Measurements from ENCODE around the gene PRDX5. TPM values are rescaled to one million over a fixed set of nuclear protein-coding genes. Genes with fewer than 3 reads are reported as not detected.

The PRDX5 gene
- total RNA-seq, 1 experiment from 2014 or later: 306 TPM

- intact Hi-C loops (cut with micrococcal nuclease; ENCODE audit: unreplicated experiment): loop anchor here (1.0 to 5.0 kb wide), 6 partner anchors 12 to 331 kb away; partner anchors contain the start of gene ESRRA
Measured at GRCh38 chr11:64317325-64317960, 478 bp upstream of the PRDX5 start, which contains the start of gene TRMT112. TSS of gene TRMT112 (minus strand) at chr11:64317559. CDS start at chr11:64317526, 33 bp downstream.

GRCh38 chr11:64318766-64319761, 1.1 kb downstream of the PRDX5 start:
- no peaks in the 10 kb centered on the region for H3K27me3 ChIP-seq (replicated peaks; ENCODE audit: control insufficient read depth, insufficient read depth, low read length)
- TSS peak; percentile 39 for BruUV-seq (replicated peaks)
- H3K9me3 Mint-ChIP-seq (ENCODE audit: unreplicated experiment): no peaks in the 10 kb centered on the region
- intact Hi-C loops (cut with micrococcal nuclease; ENCODE audit: unreplicated experiment): loop anchor here (5.0 kb wide), 1 partner anchor 88 kb away; no protein-coding TSS in a partner anchor
- ChIA-PET POLR2A (interaction anchor here (2.1 to 2.6 kb wide), 3 partner anchors 14 to 460 kb away, joined by 5 to 86 read pairs (median 13); partner anchors contain the start of genes ESRRA and SF1), CTCF (interaction anchor here (0.6 to 3.6 kb wide), 10 partner anchors 9 to 238 kb away, joined by 3 to 274 read pairs (median 17); partner anchors contain the start of genes CATSPERZ and ESRRA)
- DNase-seq: peak in 1 of 2 experiments; percentile 29
- peak overlapping the region; percentile 84 for H3K4me3 Mint-ChIP-seq (ENCODE audit: unreplicated experiment)
- H3K36me3 ChIP-seq (ENCODE audit: control insufficient read depth, insufficient read depth, low read length): peaks cover 5% of the 10 kb centered on the region
- TF ChIP-seq CTCF (IDR thresholded peaks at IDR 0.05; ENCODE audit: insufficient read depth in 1 of 2, low read depth in 1 of 2, low read length in 1 of 2, severe bottlenecking in 1 of 2, unreplicated experiment in 1 of 2): no peak
- H3K4me1 ChIP-seq: peaks cover 21% of the 10 kb centered on the region
- peak overlapping the region; percentile 70 for H3K4me3 ChIP-seq (ENCODE audit: low read depth, low read length)
- H3K4me1 Mint-ChIP-seq (ENCODE audit: low read depth, unreplicated experiment): peaks cover 24% of the 10 kb centered on the region
- no peaks in the 10 kb centered on the region for H3K9me3 ChIP-seq
- no peaks in the 10 kb centered on the region for H3K27me3 Mint-ChIP-seq (ENCODE audit: insufficient read depth, unreplicated experiment)
- peaks cover 70% of the 10 kb centered on the region for H3K36me3 Mint-ChIP-seq (ENCODE audit: insufficient read depth, unreplicated experiment)
- H3K27ac Mint-ChIP-seq (ENCODE audit: unreplicated experiment): peak overlapping the region; percentile 97

More at GRCh38 chr11:64317325-64317960, 478 bp upstream of the PRDX5 start, which contains the start of gene TRMT112:
- peak within 1 kb of the TSS; percentile 97 for H3K27ac Mint-ChIP-seq (ENCODE audit: unreplicated experiment)
- H3K27me3 Mint-ChIP-seq (ENCODE audit: insufficient read depth, unreplicated experiment): no peaks in the 10 kb centered on the region
- TF ChIP-seq CTCF (IDR thresholded peaks at IDR 0.05; ENCODE audit: insufficient read depth in 1 of 2, low read depth in 1 of 2, low read length in 1 of 2, severe bottlenecking in 1 of 2, unreplicated experiment in 1 of 2): no peak
- Histone ChIP-seq H3K36me3 (ENCODE audit: control insufficient read depth, insufficient read depth, low read length) (peaks cover 5% of the 10 kb centered on the region), H3K27me3 (replicated peaks; ENCODE audit: control insufficient read depth, insufficient read depth, low read length) (no peaks in the 10 kb centered on the region), H3K4me3 (ENCODE audit: low read depth, low read length) (peak within 1 kb of the TSS; percentile 70), H3K4me1 (peaks cover 15% of the 10 kb centered on the region), H3K9me3 (no peaks in the 10 kb centered on the region)
- no TSS peak for BruUV-seq (replicated peaks)
- peak; percentile 97 to 100 for DNase-seq
- POLR2A ChIA-PET: interaction anchor here (0.5 to 2.6 kb wide), 37 partner anchors 12 to 1192 kb away, joined by 3 to 86 read pairs (median 6); partner anchors contain the start of genes BAD, ESRRA, GPR137 and MACROD1
- CTCF ChIA-PET: interaction anchor here (0.6 to 3.6 kb wide), 34 partner anchors 9 to 958 kb away, joined by 3 to 274 read pairs (median 6); partner anchors contain the start of genes CATSPERZ, ESRRA, MACROD1 and SF1
- H3K36me3 Mint-ChIP-seq (ENCODE audit: insufficient read depth, unreplicated experiment): peaks cover 72% of the 10 kb centered on the region
- no peaks in the 10 kb centered on the region for H3K9me3 Mint-ChIP-seq (ENCODE audit: unreplicated experiment)
- peaks cover 35% of the 10 kb centered on the region for H3K4me1 Mint-ChIP-seq (ENCODE audit: low read depth, unreplicated experiment)
- peak within 1 kb of the TSS; percentile 84 for H3K4me3 Mint-ChIP-seq (ENCODE audit: unreplicated experiment)
